Neural progenitor cell (in vitro differentiated cells): Measurements from ENCODE around the gene VPS13D. TPM values are rescaled to one million over a fixed set of nuclear protein-coding genes. Genes with fewer than 3 reads are reported as not detected.

ENCODE experiments used
- DNase-seq: peaks from one replicate; pipeline ENCODE4 v3.0.0-alpha.2; 2016; ENCODE audit warnings: low spot score
- H2AFZ ChIP-seq: fragments of 200-600 bp; sonication (generic); replicated peaks from 2 replicates; pipeline ENCODE4 v1.6.1; 2016; ENCODE audit warnings: antibody characterized with exemption
- H3F3A ChIP-seq: fragments of 200-600 bp; sonication (generic); 2 replicates; pipeline ENCODE4 v1.6.1; 2016; ENCODE audit warnings: antibody characterized with exemption, low read depth
- H3K27ac ChIP-seq: fragments of 200-600 bp; sonication (generic); 2 replicates; pipeline ENCODE4 v1.5.1; 2016; ENCODE audit warnings: mild to moderate bottlenecking
- H3K27me3 ChIP-seq: fragments of 200-600 bp; sonication (generic); 2 replicates; pipeline ENCODE4 v1.6.1; 2016; ENCODE audit warnings: mild to moderate bottlenecking, moderate library complexity
- H3K36me3 ChIP-seq: fragments of 200-600 bp; sonication (generic); 2 replicates; pipeline ENCODE4 v1.5.1; 2016
- H3K4me1 ChIP-seq: fragments of 200-600 bp; sonication (generic); 2 replicates; pipeline ENCODE4 v1.6.1; 2016; ENCODE audit warnings: mixed run types
- H3K4me2 ChIP-seq: fragments of 200-600 bp; sonication (generic); 2 replicates; pipeline ENCODE4 v1.6.1; 2016
- H3K4me3 ChIP-seq: fragments of 200-600 bp; sonication (generic); 2 replicates; pipeline ENCODE4 v1.5.1; 2016
- H3K79me2 ChIP-seq: fragments of 200-600 bp; sonication (generic); 2 replicates; pipeline ENCODE4 v1.6.1; 2016; ENCODE audit warnings: low read depth
- H3K9ac ChIP-seq: fragments of 200-600 bp; sonication (generic); 2 replicates; pipeline ENCODE4 v1.6.1; 2016
- H3K9me3 ChIP-seq: fragments of 200-600 bp; sonication (generic); 2 replicates; pipeline ENCODE4 v1.5.1; 2016; ENCODE audit warnings: low read depth
- H4K20me1 ChIP-seq: fragments of 200-600 bp; sonication (generic); 2 replicates; pipeline ENCODE4 v1.6.1; 2016; ENCODE audit warnings: low read depth
- H3K27ac Mint-ChIP-seq: 3 replicates; pipeline ENCODE4 v1.8.0; 2021; ENCODE audit warnings: mixed read lengths
- H3K27me3 Mint-ChIP-seq: 2 replicates; pipeline ENCODE4 v1.8.0; 2022; ENCODE audit warnings: low read depth, mild to moderate bottlenecking, inconsistent platforms, moderate library complexity, mixed read lengths; ENCODE audit not compliant: insufficient read depth
- H3K36me3 Mint-ChIP-seq: 3 replicates; pipeline ENCODE4 v1.8.0; 2021; ENCODE audit warnings: mixed read lengths
- H3K4me1 Mint-ChIP-seq: 3 replicates; pipeline ENCODE4 v1.8.0; 2021; ENCODE audit warnings: mixed read lengths
- H3K4me3 Mint-ChIP-seq: 3 replicates; pipeline ENCODE4 v1.8.0; 2021; ENCODE audit warnings: mild to moderate bottlenecking, moderate library complexity, mixed read lengths
- H3K9me3 Mint-ChIP-seq: 3 replicates; pipeline ENCODE4 v1.8.0; 2020; ENCODE audit warnings: mixed read lengths
- CTCF ChIP-seq: fragments of 200-600 bp; sonication (generic); IDR thresholded peaks from 2 replicates; pipeline ENCODE4 v1.5.1; 2017; ENCODE audit warnings: antibody characterized with exemption, mild to moderate bottlenecking
- EZH2 ChIP-seq: fragments of 200-600 bp; sonication (generic); IDR thresholded peaks from 2 replicates; pipeline ENCODE4 v1.6.1; 2017; ENCODE audit warnings: antibody characterized with exemption, mild to moderate bottlenecking, moderate library complexity
- EZH2phosphoT487 ChIP-seq: fragments of 200-600 bp; sonication (generic); IDR thresholded peaks from 2 replicates; pipeline ENCODE4 v1.6.1; 2017; ENCODE audit warnings: antibody characterized with exemption
- total RNA-seq: library from RNA; depleted of rRNA; stranded (reverse); fragments of >200 nt; gene quantifications from 2 replicates; pipeline ENCODE4 v1.2.3, GENCODE V29; 2015; ENCODE audit warnings: low replicate concordance

The VPS13D gene
- total RNA-seq, 1 donor from 2014 or later, result 16.4 TPM

- Histone ChIP-seq H3K36me3 (no peaks in the 10 kb centered on the region), H3K9ac (no peak overlapping the region), H3K4me3 (no peak overlapping the region), H3K27ac (no peak overlapping the region), H3K27me3 (no peaks in the 10 kb centered on the region), H3K9me3 (no peaks in the 10 kb centered on the region), H3F3A (no peaks in the 10 kb centered on the region), H2AFZ (no peak overlapping the region), H4K20me1 (no peaks in the 10 kb centered on the region), H3K4me1 (no peaks in the 10 kb centered on the region), H3K79me2 (no peaks in the 10 kb centered on the region), H3K4me2 (no peak overlapping the region)
- TF ChIP-seq EZH2phosphoT487 (no peak), EZH2 (no peak), CTCF (no peak)
- Mint-ChIP-seq H3K4me1 (no peaks in the 10 kb centered on the region), H3K4me3 (no peak overlapping the region), H3K27ac (no peak overlapping the region), H3K9me3 (no peaks in the 10 kb centered on the region), H3K36me3 (peaks cover 18% of the 10 kb centered on the region), H3K27me3 (peaks cover 2% of the 10 kb centered on the region)
- no peak for DNase-seq
Observed at GRCh38 chr1:12356004-12356890, 126.4 kb downstream of the VPS13D start.

GRCh38 chr1:12358499-12358898 is 128.7 kb downstream of the VPS13D start:
- Histone ChIP-seq H4K20me1 (no peaks in the 10 kb centered on the region), H3K4me3 (no peak overlapping the region), H3F3A (no peaks in the 10 kb centered on the region), H3K9me3 (no peaks in the 10 kb centered on the region), H3K36me3 (no peaks in the 10 kb centered on the region), H3K4me1 (no peaks in the 10 kb centered on the region), H3K79me2 (no peaks in the 10 kb centered on the region), H3K27me3 (no peaks in the 10 kb centered on the region), H3K4me2 (no peak overlapping the region), H3K27ac (no peak overlapping the region), H2AFZ (no peak overlapping the region), H3K9ac (no peak overlapping the region)
- Mint-ChIP-seq H3K9me3 (no peaks in the 10 kb centered on the region), H3K36me3 (peaks cover 29% of the 10 kb centered on the region), H3K27ac (no peak overlapping the region), H3K4me3 (no peak overlapping the region), H3K27me3 (no peaks in the 10 kb centered on the region), H3K4me1 (no peaks in the 10 kb centered on the region)
- TF ChIP-seq EZH2phosphoT487 (no peak), CTCF (no peak), EZH2 (no peak)
- no peak for DNase-seq

GRCh38 chr1:12359359-12360133 is 129.7 kb downstream of the VPS13D start:
- H3K27ac ChIP-seq, result no peak overlapping the region
- no peaks in the 10 kb centered on the region for H3K4me1 ChIP-seq
- no peak overlapping the region for H2AFZ ChIP-seq
- H3K79me2 ChIP-seq, result no peaks in the 10 kb centered on the region
- Mint-ChIP-seq H3K9me3 (no peaks in the 10 kb centered on the region), H3K36me3 (peaks cover 33% of the 10 kb centered on the region), H3K4me1 (no peaks in the 10 kb centered on the region), H3K4me3 (no peak overlapping the region), H3K27ac (no peak overlapping the region), H3K27me3 (no peaks in the 10 kb centered on the region)
- H4K20me1 ChIP-seq, result no peaks in the 10 kb centered on the region
- no peak overlapping the region for H3K4me3 ChIP-seq
- no peak overlapping the region for H3K9ac ChIP-seq
- TF ChIP-seq EZH2phosphoT487, result no peak
- no peak for TF ChIP-seq EZH2
- no peak for TF ChIP-seq CTCF
- no peaks in the 10 kb centered on the region for H3K36me3 ChIP-seq
- H3F3A ChIP-seq, result no peaks in the 10 kb centered on the region
- H3K4me2 ChIP-seq, result no peak overlapping the region
- DNase-seq, result no peak
- no peaks in the 10 kb centered on the region for H3K27me3 ChIP-seq
- H3K9me3 ChIP-seq, result no peaks in the 10 kb centered on the region
